HCT116 (cell line): ENCODE measurements around the gene FARP1. TPM values are rescaled to one million over a fixed set of nuclear protein-coding genes. Genes with fewer than 3 reads are reported as not detected.

Experiments used
- ATAC-seq: fragments of 200-7000 bp; cut with Tn5 transposase; 2 replicates; pipeline ENCODE4 v1.9.1; 2020; ENCODE audit warnings: mild to moderate bottlenecking, moderate library complexity
- BruUV-seq: library from RNA; stranded (reverse); fragments of 400-500 nt; replicated peaks from 2 replicates; lab custom pipeline; 2021; lab: Mats Ljungman, UMichigan
- CTCF ChIA-PET: fragments of 300-600 bp; sonication (Branson Sonifier 250); formaldehyde crosslinking; loops from one replicate; lab custom pipeline; 2021; ENCODE audit warnings: antibody characterized with exemption; lab: Charles Lee
- POLR2A ChIA-PET: fragments of 300-600, 350-600 bp; sonication (Branson Sonifier 250); formaldehyde crosslinking; loops from one replicate; lab custom pipeline; 2021; ENCODE audit warnings: antibody characterized with exemption; lab: Charles Lee
- RAD21 ChIA-PET, 2 experiments: fragments of 300-600 bp; sonication (Branson Sonifier 250); formaldehyde crosslinking; loops; one replicate each; lab custom pipeline; 2023; ENCODE audit warnings: low total read pairs in 2 of 2; ENCODE audit not compliant: uncharacterized antibody in 2 of 2, unreplicated experiment in 2 of 2, low non-redundant PET in 1 of 2; lab: Charles Lee
- DNase-seq: peaks from one replicate; pipeline ENCODE4 v3.0.0-alpha.2; 2010; ENCODE audit warnings: low read depth, low spot score
- H2AFZ ChIP-seq: fragments of 200-600 bp; shearing (Covaris generic), sonication (generic); 2 replicates; pipeline ENCODE4 v1.6.1; 2017; ENCODE audit warnings: low read depth, mixed run types, mixed read lengths, antibody characterized with exemption, low read length; ENCODE audit not compliant: poor library complexity, severe bottlenecking
- H3K27ac ChIP-seq: 2 replicates; pipeline ENCODE4 v1.5.1; 2012; ENCODE audit warnings: low read depth, low read length
- H3K27me3 ChIP-seq: fragments of 200-600 bp; sonication (generic); 2 replicates; pipeline ENCODE4 v1.6.1; 2016; ENCODE audit warnings: mixed run types, low read length, mixed read lengths; ENCODE audit not compliant: insufficient read depth
- H3K36me3 ChIP-seq, 2 experiments: fragments of 200-500 bp in 1 of 2; fragments of 200-600 bp in 1 of 2; sonication (Bioruptor generic) in 1 of 2; sonication (generic) in 1 of 2; 2 replicates each; pipeline versions ENCODE4 v1.5.1 to v1.6.1; 2014 to 2016; ENCODE audit warnings: low read length in 2 of 2, inconsistent platforms in 1 of 2, mixed read lengths in 1 of 2, mixed run types in 1 of 2; ENCODE audit not compliant: insufficient read depth in 2 of 2, control insufficient read depth in 1 of 2
- H3K4me1 ChIP-seq, 2 experiments: fragments of 200-600 bp in 1 of 2; sonication (generic) in 1 of 2; 2 replicates each; pipeline versions ENCODE4 v1.5.1 to v1.6.1; 2012 to 2017; ENCODE audit warnings: low read length in 2 of 2, inconsistent platforms in 1 of 2, mild to moderate bottlenecking in 1 of 2, mixed read lengths in 1 of 2, mixed run types in 1 of 2, moderate library complexity in 1 of 2; ENCODE audit not compliant: insufficient read depth in 2 of 2, control insufficient read depth in 1 of 2
- H3K4me2 ChIP-seq: fragments of 200-600 bp; sonication (generic); 2 replicates; pipeline ENCODE4 v1.6.1; 2017; ENCODE audit warnings: mixed run types, low read length, mixed read lengths
- H3K4me3 ChIP-seq, 2 experiments: fragments of 200-600 bp in 1 of 2; sonication (generic) in 1 of 2; replicated peaks in 1 of 2; 2 replicates each; pipeline ENCODE4 v1.5.1; 2011 to 2016; ENCODE audit warnings: low read length in 2 of 2, control low read depth in 1 of 2, low read depth in 1 of 2, mild to moderate bottlenecking in 1 of 2, mixed read lengths in 1 of 2, mixed run types in 1 of 2
- H3K79me2 ChIP-seq: fragments of 200-600 bp; sonication (generic); 2 replicates; pipeline ENCODE4 v1.6.1; 2017; ENCODE audit warnings: mild to moderate bottlenecking, mixed run types, low read length, moderate library complexity, mixed read lengths; ENCODE audit not compliant: insufficient read depth
- H3K9ac ChIP-seq: fragments of 200-600 bp; sonication (generic); 2 replicates; pipeline ENCODE4 v1.6.1; 2016; ENCODE audit warnings: low read length, mixed read lengths
- H3K9me2 ChIP-seq: fragments of 200-600 bp; sonication (generic), shearing (Covaris generic); 2 replicates; pipeline ENCODE4 v1.6.1; 2017; ENCODE audit warnings: mixed run types, mild to moderate bottlenecking, moderate library complexity; ENCODE audit not compliant: insufficient read depth
- H3K9me3 ChIP-seq, 2 experiments: fragments of 200-500 bp in 1 of 2; fragments of 200-600 bp in 1 of 2; sonication (Bioruptor generic) in 1 of 2; sonication (generic) in 1 of 2; 2 replicates each; pipeline ENCODE4 v1.6.1; 2014 to 2017; ENCODE audit warnings: low read length in 2 of 2, mixed read lengths in 2 of 2, inconsistent platforms in 1 of 2, low read depth in 1 of 2, mild to moderate bottlenecking in 1 of 2, mixed run types in 1 of 2, moderate library complexity in 1 of 2; ENCODE audit not compliant: control insufficient read depth in 1 of 2, insufficient read depth in 1 of 2
- H4K20me1 ChIP-seq: fragments of 200-600 bp; sonication (generic), shearing (Covaris generic); 2 replicates; pipeline ENCODE4 v1.6.1; 2017; ENCODE audit warnings: mixed run types, mild to moderate bottlenecking, moderate library complexity; ENCODE audit not compliant: insufficient read depth
- CEBPB ChIP-seq: IDR thresholded peaks from 2 replicates; pipeline ENCODE4 v1.6.1; 2012; ENCODE audit warnings: low read depth
- ELF1 ChIP-seq: IDR thresholded peaks from 2 replicates; pipeline ENCODE4 v1.6.1; 2012; ENCODE audit warnings: low read depth, borderline replicate concordance
- EZH2phosphoT487 ChIP-seq: fragments of 200-600 bp; IDR thresholded peaks from 2 replicates; pipeline ENCODE4 v1.6.1; 2018; ENCODE audit warnings: antibody characterized with exemption, borderline replicate concordance
- JUND ChIP-seq: IDR thresholded peaks from 2 replicates; pipeline ENCODE4 v1.6.1; 2012
- POLR2AphosphoS5 ChIP-seq: IDR thresholded peaks from 2 replicates; pipeline ENCODE4 v1.6.1; 2011; ENCODE audit warnings: mild to moderate bottlenecking, low read depth, low read length, moderate library complexity
- ZFX ChIP-seq: fragments of 450-650 bp; IDR thresholded peaks from 2 replicates; pipeline ENCODE4 v1.6.1; 2017
- ZNF274 ChIP-seq: fragments of 200-500 bp; sonication (Bioruptor generic); IDR thresholded peaks from 2 replicates; pipeline ENCODE4 v1.6.1; 2014; ENCODE audit warnings: mild to moderate bottlenecking, low read depth, low read length, inconsistent platforms
- intact Hi-C: fragments of 100-400 bp; cut with micrococcal nuclease; formaldehyde crosslinking; loops from 2 replicates; pipeline ENCODE4 v1.10.0; 2022
- total RNA-seq: library from RNA; stranded (reverse); gene quantifications from one replicate; pipeline ENCODE4 v1.2.1, GENCODE V29; 2021; ENCODE audit not compliant: unreplicated experiment
- TF ChIP-seq, protein P1 (sequence below): IDR thresholded peaks from 2 replicates; pipeline ENCODE4 v1.6.1; 2012
- TF ChIP-seq, protein P2 (sequence below), 3 experiments: fragments of 200-600 bp in 1 of 3; sonication (generic) in 1 of 3; IDR thresholded peaks in 2 of 3; conservative IDR thresholded peaks in 1 of 3; 2 replicates each; pipeline ENCODE4 v1.5.1; 2012 to 2017; ENCODE audit warnings: low read depth in 2 of 3, low read length in 2 of 3, antibody characterized with exemption in 1 of 3, borderline replicate concordance in 1 of 3, control low read depth in 1 of 3, mild to moderate bottlenecking in 1 of 3, mixed read lengths in 1 of 3, mixed run types in 1 of 3, moderate library complexity in 1 of 3; ENCODE audit not compliant: insufficient read depth in 1 of 3
- TF ChIP-seq, protein P3 (sequence below): IDR thresholded peaks from 2 replicates; pipeline ENCODE4 v1.6.1; 2012

Gene FARP1
- total RNA-seq, 1 experiment from 2014 or later, result 30.5 TPM

DNA sequence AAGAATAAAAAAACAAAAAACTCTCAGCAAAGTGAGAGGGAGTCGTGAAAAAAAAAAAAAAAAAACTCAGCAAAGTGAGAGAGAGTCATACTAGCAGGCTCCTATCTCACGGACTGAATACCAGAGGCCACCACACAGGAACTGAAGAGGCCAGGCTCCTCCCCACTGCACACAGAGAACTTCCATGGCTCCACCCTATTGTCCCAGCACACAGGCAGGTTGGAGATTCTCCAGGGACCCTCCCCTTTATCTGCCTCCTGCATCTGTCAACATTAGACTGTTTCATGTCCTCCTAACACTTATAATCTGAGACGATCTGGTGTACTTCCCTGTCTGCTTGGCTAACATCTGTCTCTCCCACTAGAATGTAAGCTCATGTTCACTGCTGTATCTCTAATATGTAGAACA, 37.0 kb upstream of the FARP1 start:
- intact Hi-C loops, result no loop called here

GRCh38 chr13:98108341-98108740, 34.6 kb upstream of the FARP1 start:
- Histone ChIP-seq H3K9me3 (no peaks in the 10 kb centered on the region), H3K9ac (no peak overlapping the region), H3K4me1 (no peaks in the 10 kb centered on the region), H3K4me2 (no peak overlapping the region), H3K27me3 (no peaks in the 10 kb centered on the region), H4K20me1 (no peaks in the 10 kb centered on the region), H3K79me2 (no peaks in the 10 kb centered on the region), H3K4me3 (no peak overlapping the region), H3K27ac (no peak overlapping the region), H3K9me2 (no peaks in the 10 kb centered on the region), H2AFZ (no peak overlapping the region), H3K36me3 (no peaks in the 10 kb centered on the region)
- DNase-seq (no peak), ATAC-seq (no peak)
- BruUV-seq, result no TSS peak
- TF ChIP-seq POLR2AphosphoS5 (no peak), CEBPB (no peak), ZNF274 (no peak), ELF1 (no peak), EZH2phosphoT487 (no peak)
- TF ChIP-seq, protein P1, sequence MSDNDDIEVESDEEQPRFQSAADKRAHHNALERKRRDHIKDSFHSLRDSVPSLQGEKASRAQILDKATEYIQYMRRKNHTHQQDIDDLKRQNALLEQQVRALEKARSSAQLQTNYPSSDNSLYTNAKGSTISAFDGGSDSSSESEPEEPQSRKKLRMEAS, result no peak
- TF ChIP-seq, protein P2, sequence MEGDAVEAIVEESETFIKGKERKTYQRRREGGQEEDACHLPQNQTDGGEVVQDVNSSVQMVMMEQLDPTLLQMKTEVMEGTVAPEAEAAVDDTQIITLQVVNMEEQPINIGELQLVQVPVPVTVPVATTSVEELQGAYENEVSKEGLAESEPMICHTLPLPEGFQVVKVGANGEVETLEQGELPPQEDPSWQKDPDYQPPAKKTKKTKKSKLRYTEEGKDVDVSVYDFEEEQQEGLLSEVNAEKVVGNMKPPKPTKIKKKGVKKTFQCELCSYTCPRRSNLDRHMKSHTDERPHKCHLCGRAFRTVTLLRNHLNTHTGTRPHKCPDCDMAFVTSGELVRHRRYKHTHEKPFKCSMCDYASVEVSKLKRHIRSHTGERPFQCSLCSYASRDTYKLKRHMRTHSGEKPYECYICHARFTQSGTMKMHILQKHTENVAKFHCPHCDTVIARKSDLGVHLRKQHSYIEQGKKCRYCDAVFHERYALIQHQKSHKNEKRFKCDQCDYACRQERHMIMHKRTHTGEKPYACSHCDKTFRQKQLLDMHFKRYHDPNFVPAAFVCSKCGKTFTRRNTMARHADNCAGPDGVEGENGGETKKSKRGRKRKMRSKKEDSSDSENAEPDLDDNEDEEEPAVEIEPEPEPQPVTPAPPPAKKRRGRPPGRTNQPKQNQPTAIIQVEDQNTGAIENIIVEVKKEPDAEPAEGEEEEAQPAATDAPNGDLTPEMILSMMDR (IDR thresholded peaks at IDR 0.05 in 2 of 3, conservative IDR thresholded peaks at IDR 0.05 in 1 of 3; ENCODE audit: borderline replicate concordance in 1 of 3, insufficient read depth in 1 of 3, low read depth in 2 of 3, low read length in 2 of 3), result no peak
- TF ChIP-seq, protein P3, sequence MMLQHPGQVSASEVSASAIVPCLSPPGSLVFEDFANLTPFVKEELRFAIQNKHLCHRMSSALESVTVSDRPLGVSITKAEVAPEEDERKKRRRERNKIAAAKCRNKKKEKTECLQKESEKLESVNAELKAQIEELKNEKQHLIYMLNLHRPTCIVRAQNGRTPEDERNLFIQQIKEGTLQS, result no peak
- RAD21 ChIA-PET, result no interaction called here
- POLR2A ChIA-PET, result no interaction called here
- CTCF ChIA-PET, result no interaction called here
- intact Hi-C loops, result no loop called here

More for the DNA sequence above, 37.0 kb upstream of the FARP1 start:
- CTCF ChIA-PET, result no interaction called here
- Histone ChIP-seq H3K79me2 (no peaks in the 10 kb centered on the region), H3K9ac (no peak overlapping the region), H3K27ac (no peak overlapping the region), H3K9me3 (no peaks in the 10 kb centered on the region), H2AFZ (no peak overlapping the region), H3K4me1 (no peaks in the 10 kb centered on the region), H3K4me2 (no peak overlapping the region), H3K36me3 (no peaks in the 10 kb centered on the region), H3K9me2 (no peaks in the 10 kb centered on the region), H3K4me3 (no peak overlapping the region), H4K20me1 (no peaks in the 10 kb centered on the region), H3K27me3 (no peaks in the 10 kb centered on the region)
- DNase-seq (no peak), ATAC-seq (0 out of 2 replicates have a peak, but pooled peaks have one; percentile 49)
- TF ChIP-seq ZFX (no peak), JUND (no peak)
- TF ChIP-seq, protein P3, result no peak
- POLR2A ChIA-PET, result no interaction called here
- RAD21 ChIA-PET, result no interaction called here
- no TSS peak for BruUV-seq
